ENCODE measurements around the gene RBMS3.

Gene RBMS3

GRCh38 chr3:29695643-29696198 is 414.9 kb downstream of the RBMS3 start:
- DNase-seq, result no peak

GRCh38 chr3:29696311-29696710 is 415.4 kb downstream of the RBMS3 start:
- DNase-seq, result no peak

- no peak for DNase-seq
Measured at GRCh38 chr3:29697989-29698388, 417.1 kb downstream of the RBMS3 start.

- DNase-seq, result no peak
Measured at GRCh38 chr3:29700256-29700655, 419.4 kb downstream of the RBMS3 start.

- no peak for DNase-seq
Measured at GRCh38 chr3:29701326-29701983, 420.6 kb downstream of the RBMS3 start.

GRCh38 chr3:29705906-29706844 is 425.3 kb downstream of the RBMS3 start:
- DNase-seq, result no peak

- DNase-seq, result no peak
Measured at GRCh38 chr3:29708884-29709283, 428.0 kb downstream of the RBMS3 start.

GRCh38 chr3:29711255-29711771 is 430.4 kb downstream of the RBMS3 start:
- no peak for DNase-seq

- no peak for DNase-seq
Measured at GRCh38 chr3:29716213-29716612, 435.3 kb downstream of the RBMS3 start.

GRCh38 chr3:29718661-29719065 is 437.8 kb downstream of the RBMS3 start:
- DNase-seq, result no peak

- DNase-seq, result no peak
Measured at GRCh38 chr3:29720665-29721064, 439.8 kb downstream of the RBMS3 start.

GRCh38 chr3:29721789-29722188 is 440.9 kb downstream of the RBMS3 start:
- no peak for DNase-seq

GRCh38 chr3:29731050-29731449 is 450.2 kb downstream of the RBMS3 start:
- DNase-seq, result no peak

GRCh38 chr3:29741231-29741630 is 460.4 kb downstream of the RBMS3 start:
- DNase-seq, result no peak

- DNase-seq, result no peak
Measured at GRCh38 chr3:29745232-29745870, 464.5 kb downstream of the RBMS3 start.

- no peak for DNase-seq
Measured at GRCh38 chr3:29746163-29746760, 465.4 kb downstream of the RBMS3 start.

GRCh38 chr3:29747991-29748390 is 467.1 kb downstream of the RBMS3 start:
- DNase-seq, result no peak

GRCh38 chr3:29751647-29752314 is 470.9 kb downstream of the RBMS3 start:
- DNase-seq, result no peak

- no peak for DNase-seq
Measured at GRCh38 chr3:29754346-29754745, 473.5 kb downstream of the RBMS3 start.

GRCh38 chr3:29755416-29755815 is 474.5 kb downstream of the RBMS3 start:
- no peak for DNase-seq

- DNase-seq, result no peak
Measured at GRCh38 chr3:29757054-29757777, 476.3 kb downstream of the RBMS3 start.

GRCh38 chr3:29758108-29758433 is 477.2 kb downstream of the RBMS3 start:
- DNase-seq, result no peak
